HG02610 (cell line): ENCODE results near the gene SLC27A3.
"Not testable (repeated sequence)": the region's sequence is repeated elsewhere in the genome, so short reads cannot be mapped to it uniquely, and the experiment has no call there.

ENCODE experiments used
- ATAC-seq: cut with Tn5 transposase; IDR thresholded peaks from one replicate; pipeline ENCODE4 v1.9.1; 2021; ENCODE audit warnings: mild to moderate bottlenecking, moderate library complexity; ENCODE audit not compliant: unreplicated experiment

SLC27A3 gene

GRCh38 chr1:153778824-153779519 lies 3.8 kb downstream of the SLC27A3 start:
- ATAC-seq: no peak

- ATAC-seq: no peak
Observed at GRCh38 chr1:153779781-153780541, 4.8 kb downstream of the SLC27A3 start.

- ATAC-seq: no peak
Observed at GRCh38 chr1:153780551-153780950, 5.3 kb downstream of the SLC27A3 start.

- ATAC-seq: not testable (repeated sequence)
Observed at GRCh38 chr1:153782648-153783047, 7.4 kb downstream of the SLC27A3 start.

GRCh38 chr1:153783233-153784190 lies 8.3 kb downstream of the SLC27A3 start:
- ATAC-seq: peak; percentile 83

- ATAC-seq: no peak
Observed at GRCh38 chr1:153786038-153786790, 11.0 kb downstream of the SLC27A3 start.

- no peak for ATAC-seq
Observed at GRCh38 chr1:153789478-153790034, 14.3 kb downstream of the SLC27A3 start.

GRCh38 chr1:153790313-153790965 lies 15.2 kb downstream of the SLC27A3 start:
- peak; percentile 16 for ATAC-seq

GRCh38 chr1:153790966-153791647 lies 15.9 kb downstream of the SLC27A3 start:
- ATAC-seq: peak; percentile 86

- ATAC-seq: no peak
Observed at GRCh38 chr1:153791648-153792253, 16.5 kb downstream of the SLC27A3 start.

GRCh38 chr1:153792631-153793041 lies 17.4 kb downstream of the SLC27A3 start:
- ATAC-seq: no peak

- no peak for ATAC-seq
Observed at GRCh38 chr1:153793261-153793972, 18.2 kb downstream of the SLC27A3 start.

GRCh38 chr1:153793973-153794615 lies 18.9 kb downstream of the SLC27A3 start:
- no peak for ATAC-seq

GRCh38 chr1:153794624-153795329 lies 19.6 kb downstream of the SLC27A3 start:
- no peak for ATAC-seq

- ATAC-seq: no peak
Observed at GRCh38 chr1:153795330-153795837, 20.2 kb downstream of the SLC27A3 start.

- ATAC-seq: no peak
Observed at GRCh38 chr1:153795934-153796785, 21.0 kb downstream of the SLC27A3 start.
